Vagina (tissue), 2 donors: ENCODE measurements around the gene IMP4. TPM values are rescaled to one million over a fixed set of nuclear protein-coding genes. Genes with fewer than 3 reads are reported as not detected.

Experiments used
- DNase-seq, 2 donors: peaks; one replicate each; pipeline ENCODE4 v3.0.0-alpha.2; 2017; ENCODE audit errors: extremely low spot score in 2 of 2
- H3K27ac ChIP-seq: fragments of 200-600 bp; sonication (generic); one replicate; pipeline ENCODE4 v1.5.1; 2019
- H3K27me3 ChIP-seq: fragments of 200-600 bp; sonication (generic); one replicate; pipeline ENCODE4 v1.5.1; 2019
- H3K36me3 ChIP-seq, 2 donors: fragments of 200-600 bp; sonication (generic); one replicate each; pipeline ENCODE4 v1.5.1; 2017 to 2019
- H3K4me1 ChIP-seq: fragments of 200-600 bp; sonication (generic); one replicate; pipeline ENCODE4 v1.5.1; 2019
- H3K4me3 ChIP-seq, 2 donors: fragments of 200-600 bp; sonication (generic); 1 replicate in 1 of 2; 2 replicates in 1 of 2; pipeline ENCODE4 v1.5.1; 2016 to 2019
- H3K9me3 ChIP-seq: fragments of 200-600 bp; sonication (generic); one replicate; pipeline ENCODE4 v1.5.1; 2019
- POLR2A ChIP-seq, 2 donors: fragments of 450-650 bp; IDR thresholded peaks; one replicate each; pipeline ENCODE4 v1.6.1; 2017; ENCODE audit warnings: antibody characterized with exemption in 2 of 2, mild to moderate bottlenecking in 2 of 2, moderate library complexity in 2 of 2
- POLR2AphosphoS5 ChIP-seq, 2 donors: sonication (generic); formaldehyde crosslinking; IDR thresholded peaks; one replicate each; pipeline ENCODE4 v1.9.0; 2017; ENCODE audit warnings: antibody characterized with exemption in 2 of 2, mild to moderate bottlenecking in 2 of 2, low read depth in 1 of 2; ENCODE audit not compliant: insufficient read depth in 1 of 2
- intact Hi-C: fragments of 100-400 bp; cut with DNase I; formaldehyde crosslinking; loops from one replicate; pipeline ENCODE4 v1.15.1; 2023
- total RNA-seq: library from RNA; depleted of rRNA; stranded (reverse); fragments of >200 nt; gene quantifications from one replicate; pipeline ENCODE4 v1.2.3, GENCODE V29; 2016
- TF ChIP-seq, protein P1 (sequence below), 3 experiments: fragments of 450-650 bp in 2 of 3; fragments of 200-600 bp in 1 of 3; sonication (generic) in 1 of 3; IDR thresholded peaks; one replicate each; pipeline ENCODE4 v1.5.1; 2017 to 2019; ENCODE audit warnings: antibody characterized with exemption in 3 of 3, mild to moderate bottlenecking in 2 of 3, moderate library complexity in 2 of 3

Gene IMP4
- total RNA-seq, 1 donor from 2014 or later = 88.4 TPM

DNA sequence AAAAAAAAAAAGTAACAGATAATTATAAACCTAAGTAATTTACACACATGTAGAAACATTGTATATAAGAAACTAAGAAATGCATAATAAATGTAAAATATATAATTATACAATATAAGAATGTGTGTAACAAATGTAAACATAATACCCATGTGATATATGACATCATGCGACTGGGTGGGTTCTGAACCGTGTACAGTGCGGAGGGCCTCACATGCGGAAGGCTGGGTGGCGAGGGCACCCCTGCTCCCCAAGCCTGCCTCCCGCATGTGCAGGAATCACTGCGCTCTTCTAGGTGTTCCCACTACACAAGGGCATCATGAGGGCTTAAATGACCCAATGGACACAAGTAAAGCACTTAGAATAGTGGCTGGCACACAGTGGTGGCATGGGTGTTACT lies 15.2 kb downstream of the IMP4 start:
- DNase-seq = no peak
- no peak overlapping the region for H3K4me3 ChIP-seq
- intact Hi-C loops = no loop called here
- H3K27me3 ChIP-seq = no peaks in the 10 kb centered on the region
- no peaks in the 10 kb centered on the region for H3K36me3 ChIP-seq
- H3K27ac ChIP-seq = no peak overlapping the region
- H3K9me3 ChIP-seq = no peaks in the 10 kb centered on the region
- H3K4me1 ChIP-seq = peaks cover 26% of the 10 kb centered on the region
- TF ChIP-seq, protein P1, sequence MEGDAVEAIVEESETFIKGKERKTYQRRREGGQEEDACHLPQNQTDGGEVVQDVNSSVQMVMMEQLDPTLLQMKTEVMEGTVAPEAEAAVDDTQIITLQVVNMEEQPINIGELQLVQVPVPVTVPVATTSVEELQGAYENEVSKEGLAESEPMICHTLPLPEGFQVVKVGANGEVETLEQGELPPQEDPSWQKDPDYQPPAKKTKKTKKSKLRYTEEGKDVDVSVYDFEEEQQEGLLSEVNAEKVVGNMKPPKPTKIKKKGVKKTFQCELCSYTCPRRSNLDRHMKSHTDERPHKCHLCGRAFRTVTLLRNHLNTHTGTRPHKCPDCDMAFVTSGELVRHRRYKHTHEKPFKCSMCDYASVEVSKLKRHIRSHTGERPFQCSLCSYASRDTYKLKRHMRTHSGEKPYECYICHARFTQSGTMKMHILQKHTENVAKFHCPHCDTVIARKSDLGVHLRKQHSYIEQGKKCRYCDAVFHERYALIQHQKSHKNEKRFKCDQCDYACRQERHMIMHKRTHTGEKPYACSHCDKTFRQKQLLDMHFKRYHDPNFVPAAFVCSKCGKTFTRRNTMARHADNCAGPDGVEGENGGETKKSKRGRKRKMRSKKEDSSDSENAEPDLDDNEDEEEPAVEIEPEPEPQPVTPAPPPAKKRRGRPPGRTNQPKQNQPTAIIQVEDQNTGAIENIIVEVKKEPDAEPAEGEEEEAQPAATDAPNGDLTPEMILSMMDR (IDR thresholded peaks at IDR 0.05) = no peak
- TF ChIP-seq POLR2A (IDR thresholded peaks at IDR 0.05) = no peak

DNA sequence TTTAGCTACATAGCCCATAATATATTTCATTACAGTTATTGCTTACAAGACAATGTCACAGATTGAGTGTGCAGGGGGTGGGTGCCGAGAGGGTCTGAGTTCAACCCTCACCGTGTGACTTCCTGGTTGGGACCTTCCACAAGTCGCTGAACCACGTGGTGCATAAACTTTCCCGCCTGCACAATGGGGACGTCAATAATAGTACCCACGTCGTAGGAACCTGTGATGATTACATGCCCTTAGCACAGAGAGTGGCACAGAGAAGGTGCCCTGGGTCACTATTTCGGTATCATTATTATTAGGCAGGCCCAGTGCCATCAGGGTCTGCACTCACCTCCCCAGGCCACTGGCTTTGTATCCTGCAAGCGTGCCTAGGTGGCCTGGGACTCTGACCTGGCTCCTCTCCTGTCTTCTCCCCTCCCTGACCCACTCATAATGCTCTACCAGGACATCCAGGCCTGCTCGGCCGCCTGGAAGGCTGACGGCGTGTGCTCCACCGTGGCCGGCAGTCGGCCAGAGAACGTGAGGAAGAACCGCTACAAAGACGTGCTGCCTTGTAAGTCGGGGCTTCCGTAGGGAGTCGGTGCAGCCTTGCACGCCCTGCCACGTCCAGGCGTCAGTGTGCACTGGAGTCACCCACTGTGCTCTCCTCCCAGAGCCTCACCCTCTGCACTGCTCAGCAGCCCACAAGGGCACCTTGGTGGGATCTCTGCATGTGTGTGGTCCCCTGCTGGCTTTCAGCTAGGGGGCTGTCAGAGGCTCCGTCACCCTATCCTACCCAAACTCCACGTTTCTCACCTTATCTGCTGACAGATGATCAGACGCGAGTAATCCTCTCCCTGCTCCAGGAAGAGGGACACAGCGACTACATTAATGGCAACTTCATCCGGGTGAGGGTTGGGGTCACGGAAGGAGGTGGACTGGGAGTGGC lies 16.0 kb downstream of the IMP4 start:
- Histone ChIP-seq H3K4me3 (no peak overlapping the region), H3K36me3 (no peaks in the 10 kb centered on the region), H3K27me3 (no peaks in the 10 kb centered on the region), H3K27ac (no peak overlapping the region), H3K4me1 (peaks cover 26% of the 10 kb centered on the region), H3K9me3 (no peaks in the 10 kb centered on the region)
- peak in 1 of 2 donors; percentile 72 for DNase-seq
- intact Hi-C loops = no loop called here
- TF ChIP-seq POLR2A (IDR thresholded peaks at IDR 0.05) (no peak), POLR2AphosphoS5 (IDR thresholded peaks at IDR 0.05; ENCODE audit: insufficient read depth in 1 of 2, low read depth in 1 of 2) (no peak)
- TF ChIP-seq, protein P1 (IDR thresholded peaks at IDR 0.05) = no peak

DNA sequence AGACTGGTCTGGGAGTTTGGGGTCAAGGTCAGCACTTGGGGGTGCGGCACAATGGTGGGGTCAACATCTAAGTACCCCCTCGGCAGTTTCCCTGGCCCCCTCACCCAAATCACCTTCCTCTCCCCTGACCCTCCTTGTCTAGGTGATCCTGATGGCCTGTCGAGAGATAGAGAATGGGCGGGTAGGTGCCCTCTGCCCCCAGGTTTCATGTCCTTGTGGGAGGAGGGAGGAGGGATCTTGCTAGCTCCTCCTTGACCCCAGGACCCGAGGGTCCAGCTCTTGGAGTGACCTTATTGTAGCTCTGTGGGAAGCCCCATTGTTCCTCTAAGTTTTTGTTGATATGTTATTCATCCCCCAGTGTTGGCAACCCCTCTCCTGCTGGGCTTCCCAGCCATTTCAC lies 16.8 kb downstream of the IMP4 start:
- no peaks in the 10 kb centered on the region for H3K27me3 ChIP-seq
- peak; percentile 64 to 71 for DNase-seq
- TF ChIP-seq POLR2A (IDR thresholded peaks at IDR 0.05) = no peak
- TF ChIP-seq, protein P1 (IDR thresholded peaks at IDR 0.05) = no peak
- TF ChIP-seq POLR2AphosphoS5 (IDR thresholded peaks at IDR 0.05; ENCODE audit: insufficient read depth in 1 of 2, low read depth in 1 of 2) = no peak
- intact Hi-C loops = no loop called here
- H3K4me3 ChIP-seq = no peak overlapping the region
- H3K27ac ChIP-seq = no peak overlapping the region
- H3K4me1 ChIP-seq = peaks cover 18% of the 10 kb centered on the region
- H3K36me3 ChIP-seq = no peaks in the 10 kb centered on the region
- no peaks in the 10 kb centered on the region for H3K9me3 ChIP-seq

DNA sequence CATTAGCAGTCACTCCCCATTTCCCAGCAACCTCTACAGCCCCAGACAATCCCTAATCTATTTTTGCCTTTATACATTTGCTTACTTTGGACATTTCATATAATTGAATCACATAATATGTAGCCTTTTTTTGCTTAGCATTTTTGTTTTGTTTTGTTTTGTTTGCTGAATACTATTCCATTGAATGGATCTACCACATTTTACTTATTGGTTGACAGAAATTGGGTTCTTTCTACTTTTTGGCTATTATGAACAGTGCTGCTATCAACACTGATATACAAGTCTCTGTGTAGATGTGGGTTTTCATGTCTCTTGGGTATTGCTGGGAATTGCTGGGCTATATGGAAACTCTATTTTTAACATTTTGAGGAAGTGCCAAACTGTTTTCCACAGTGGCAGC lies 20.8 kb downstream of the IMP4 start:
- TF ChIP-seq POLR2A (IDR thresholded peaks at IDR 0.05) (no peak), POLR2AphosphoS5 (IDR thresholded peaks at IDR 0.05; ENCODE audit: insufficient read depth in 1 of 2, low read depth in 1 of 2) (no peak)
- TF ChIP-seq, protein P1 (IDR thresholded peaks at IDR 0.05) = no peak

DNA sequence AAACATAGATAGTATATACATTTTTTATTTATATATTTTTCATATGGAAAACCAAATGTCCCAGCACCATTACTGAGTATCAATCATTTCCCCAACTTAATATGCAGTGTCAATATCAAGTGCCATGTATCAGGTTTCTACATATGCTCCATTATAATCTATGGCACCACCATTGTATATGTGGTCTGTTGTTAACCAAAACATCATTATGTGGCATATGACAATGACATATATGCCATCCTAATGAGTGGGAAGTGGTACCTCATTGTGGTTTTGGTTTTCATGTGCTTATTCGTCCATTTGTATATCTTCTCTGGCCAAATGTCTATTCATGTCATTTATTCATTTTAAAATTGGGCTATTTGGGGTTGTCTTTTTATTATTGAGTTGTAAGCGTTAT lies 22.4 kb downstream of the IMP4 start:
- Histone ChIP-seq H3K27me3 (no peaks in the 10 kb centered on the region), H3K9me3 (no peaks in the 10 kb centered on the region), H3K4me1 (no peaks in the 10 kb centered on the region), H3K27ac (no peak overlapping the region), H3K4me3 (no peak overlapping the region), H3K36me3 (no peaks in the 10 kb centered on the region)
- DNase-seq = no peak
- TF ChIP-seq POLR2A (IDR thresholded peaks at IDR 0.05) = no peak
- TF ChIP-seq, protein P1 (IDR thresholded peaks at IDR 0.05) = no peak
- no peak for TF ChIP-seq POLR2AphosphoS5 (IDR thresholded peaks at IDR 0.05; ENCODE audit: insufficient read depth in 1 of 2, low read depth in 1 of 2)
- intact Hi-C loops = no loop called here

More for the DNA sequence above, 20.8 kb downstream of the IMP4 start:
- H3K27ac ChIP-seq = no peak overlapping the region
- no peaks in the 10 kb centered on the region for H3K27me3 ChIP-seq
- H3K4me3 ChIP-seq = no peak overlapping the region
- DNase-seq = no peak
- H3K4me1 ChIP-seq = no peaks in the 10 kb centered on the region
- intact Hi-C loops = no loop called here
- no peaks in the 10 kb centered on the region for H3K36me3 ChIP-seq
- H3K9me3 ChIP-seq = no peaks in the 10 kb centered on the region
